ENCODE data around the gene ACOT13. TPM values are rescaled to one million over a fixed set of nuclear protein-coding genes. Genes with fewer than 3 reads are reported as not detected.
"Not testable (repeated sequence)": the region's sequence is repeated elsewhere in the genome, so short reads cannot be mapped to it uniquely, and the experiment has no call there.

ACOT13 gene
- total RNA-seq, 2 donors from 2014 or later: 39.6 to 63.6 TPM

DNA sequence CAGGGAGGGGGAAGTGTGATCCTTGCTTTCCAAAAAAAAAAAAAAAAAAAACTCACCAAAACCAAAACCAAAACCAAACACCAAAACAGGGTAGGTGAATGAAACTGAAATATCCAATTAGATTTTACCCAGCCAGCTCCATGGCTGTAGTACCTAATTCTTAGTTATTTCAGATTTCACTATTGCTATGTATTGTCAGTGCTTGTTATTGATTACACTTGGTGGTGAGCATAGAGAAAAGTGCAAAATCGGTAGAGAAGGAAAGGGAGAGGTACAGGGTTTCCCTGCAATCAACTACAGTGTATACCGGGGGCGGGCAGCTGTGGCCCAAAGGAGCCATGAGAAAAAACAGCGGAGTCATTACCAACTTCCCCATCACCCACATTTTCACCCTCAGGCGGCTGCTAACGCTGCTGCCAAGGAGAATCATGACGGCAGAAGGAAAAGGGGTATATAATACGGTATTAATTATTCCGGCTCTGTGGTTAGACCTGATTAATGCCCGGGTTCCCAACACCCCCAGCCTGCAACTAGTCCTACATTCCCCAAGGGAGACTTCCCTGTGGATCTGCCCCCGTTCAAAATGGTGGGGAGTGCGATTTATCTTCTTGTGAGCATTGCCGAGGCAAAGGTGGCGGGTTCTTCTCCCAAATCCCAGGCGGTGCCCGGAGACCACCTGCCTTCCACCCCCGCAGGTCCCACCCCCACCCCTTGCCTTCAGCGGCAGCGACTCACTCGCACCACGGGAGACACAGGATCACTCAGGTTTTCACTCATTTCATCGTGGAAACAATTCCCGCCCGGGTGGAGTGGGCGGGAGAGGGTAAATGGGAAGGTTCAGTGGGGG is 52.5 kb downstream of the ACOT13 start, which contains the start of gene C6orf62:
Gene C6orf62, minus strand, starts transcription at position 30 of the 847 bp plus-strand sequence. CDS start 486 bp downstream, outside the sequence.
- Histone ChIP-seq H3K9ac (ENCODE audit: low read depth in 2 of 2, low read length in 2 of 2) (peak within 1 kb of the TSS; percentile 98 to 99), H3K27ac (peak within 1 kb of the TSS; percentile 100), H3K9me3 (no peaks in the 10 kb centered on the region), H3K36me3 (no peaks in the 10 kb centered on the region), H3K4me1 (peaks cover 18% of the 10 kb centered on the region), H3K27me3 (no peaks in the 10 kb centered on the region), H3K4me3 (peak within 1 kb of the TSS; percentile 76)
- TF ChIP-seq, protein P1, sequence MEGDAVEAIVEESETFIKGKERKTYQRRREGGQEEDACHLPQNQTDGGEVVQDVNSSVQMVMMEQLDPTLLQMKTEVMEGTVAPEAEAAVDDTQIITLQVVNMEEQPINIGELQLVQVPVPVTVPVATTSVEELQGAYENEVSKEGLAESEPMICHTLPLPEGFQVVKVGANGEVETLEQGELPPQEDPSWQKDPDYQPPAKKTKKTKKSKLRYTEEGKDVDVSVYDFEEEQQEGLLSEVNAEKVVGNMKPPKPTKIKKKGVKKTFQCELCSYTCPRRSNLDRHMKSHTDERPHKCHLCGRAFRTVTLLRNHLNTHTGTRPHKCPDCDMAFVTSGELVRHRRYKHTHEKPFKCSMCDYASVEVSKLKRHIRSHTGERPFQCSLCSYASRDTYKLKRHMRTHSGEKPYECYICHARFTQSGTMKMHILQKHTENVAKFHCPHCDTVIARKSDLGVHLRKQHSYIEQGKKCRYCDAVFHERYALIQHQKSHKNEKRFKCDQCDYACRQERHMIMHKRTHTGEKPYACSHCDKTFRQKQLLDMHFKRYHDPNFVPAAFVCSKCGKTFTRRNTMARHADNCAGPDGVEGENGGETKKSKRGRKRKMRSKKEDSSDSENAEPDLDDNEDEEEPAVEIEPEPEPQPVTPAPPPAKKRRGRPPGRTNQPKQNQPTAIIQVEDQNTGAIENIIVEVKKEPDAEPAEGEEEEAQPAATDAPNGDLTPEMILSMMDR (IDR thresholded peaks at IDR 0.05): no peak
- DNase-seq: peak; percentile 53
- intact Hi-C loops (cut with DNase I): no loop called here

DNA sequence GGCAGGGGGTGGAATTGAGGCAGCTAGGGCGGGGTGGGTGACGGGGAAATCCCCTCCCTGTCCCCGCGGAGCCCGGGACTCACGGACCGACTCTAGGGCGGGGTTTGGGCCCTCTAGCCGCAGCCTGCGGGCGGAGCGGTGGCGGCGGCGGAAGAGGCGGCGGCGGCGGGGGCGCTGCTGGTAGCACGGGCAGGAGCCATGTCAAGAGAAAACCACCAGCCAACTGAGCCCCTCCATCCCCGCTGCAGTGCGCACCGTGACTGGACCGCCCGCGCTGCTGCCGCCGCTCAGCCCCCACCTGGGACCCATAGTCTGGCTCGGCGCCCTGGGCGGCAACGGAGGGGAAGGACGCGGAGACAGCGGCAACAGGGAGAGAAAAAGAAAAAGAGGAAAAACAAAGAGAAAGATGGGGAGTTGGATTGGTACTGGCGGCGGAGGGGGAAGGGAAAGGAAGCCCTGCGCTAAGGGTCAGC is 53.3 kb downstream of the ACOT13 start:
- intact Hi-C loops (cut with DNase I): no loop called here
- TF ChIP-seq, protein P1 (IDR thresholded peaks at IDR 0.05): no peak
- H3K4me1 ChIP-seq: peaks cover 14% of the 10 kb centered on the region
- no peaks in the 10 kb centered on the region for H3K9me3 ChIP-seq
- peak; percentile 61 for DNase-seq
- no peaks in the 10 kb centered on the region for H3K27me3 ChIP-seq
- H3K9ac ChIP-seq (ENCODE audit: low read depth in 2 of 2, low read length in 2 of 2): peak overlapping the region; percentile 98 to 99
- H3K36me3 ChIP-seq: no peaks in the 10 kb centered on the region
- peak overlapping the region; percentile 76 for H3K4me3 ChIP-seq
- peak overlapping the region; percentile 100 for H3K27ac ChIP-seq

DNA sequence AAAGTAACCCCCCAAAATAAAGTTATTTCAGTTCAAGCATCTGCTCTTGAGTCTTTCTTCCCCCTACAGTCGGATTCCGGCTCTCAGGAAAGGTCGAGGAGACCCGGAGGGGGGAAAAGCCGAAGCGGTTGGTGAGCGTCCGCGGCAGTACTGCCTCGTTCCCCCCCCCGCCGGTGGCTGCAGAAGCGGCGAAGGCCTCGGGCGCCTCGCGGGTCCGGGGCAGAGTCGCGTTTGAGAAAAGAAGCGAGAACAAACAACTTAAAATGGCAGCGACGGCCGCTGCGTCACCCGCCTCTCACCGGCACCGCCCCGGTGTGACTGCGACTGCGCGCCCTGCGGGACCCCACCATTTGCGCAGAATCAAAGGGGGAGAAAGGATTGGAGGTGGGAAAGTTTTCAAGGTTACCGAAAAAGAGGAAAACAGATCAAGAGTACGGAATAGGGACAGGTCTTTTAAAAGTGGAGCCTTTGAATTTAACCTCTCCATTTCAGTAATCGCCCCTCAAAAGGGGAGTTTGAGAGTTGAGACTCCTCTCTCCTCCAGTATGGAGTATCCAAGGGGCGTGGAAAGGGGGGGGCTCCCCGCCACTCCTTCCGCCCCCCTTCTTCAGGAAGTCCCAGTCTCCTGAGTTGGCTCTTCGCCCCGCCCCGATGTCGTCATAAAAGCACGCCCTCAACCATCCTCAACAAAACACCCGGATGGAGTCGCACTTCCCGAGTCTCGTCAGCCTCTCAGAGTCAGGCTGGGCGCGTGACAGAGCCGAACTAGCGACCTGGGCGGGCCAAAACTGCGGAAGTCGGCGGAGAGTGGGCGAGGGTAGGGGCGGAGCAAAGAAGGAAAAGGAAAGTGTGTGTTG is 54.0 kb downstream of the ACOT13 start:
- no peaks in the 10 kb centered on the region for H3K36me3 ChIP-seq
- intact Hi-C loops (cut with DNase I): no loop called here
- TF ChIP-seq, protein P1 (IDR thresholded peaks at IDR 0.05): no peak
- H3K4me1 ChIP-seq: peaks cover 11% of the 10 kb centered on the region
- no peaks in the 10 kb centered on the region for H3K9me3 ChIP-seq
- no peaks in the 10 kb centered on the region for H3K27me3 ChIP-seq
- peak overlapping the region; percentile 100 for H3K27ac ChIP-seq
- peak overlapping the region; percentile 76 for H3K4me3 ChIP-seq
- H3K9ac ChIP-seq (ENCODE audit: low read depth in 2 of 2, low read length in 2 of 2): peak overlapping the region; percentile 98 to 99
- DNase-seq: peak; percentile 100

GRCh38 chr6:24721461-24722215 is 54.8 kb downstream of the ACOT13 start:
- DNase-seq: peak; percentile 92
- Histone ChIP-seq H3K27me3 (no peaks in the 10 kb centered on the region), H3K9me3 (no peaks in the 10 kb centered on the region), H3K4me3 (peak overlapping the region; percentile 76), H3K36me3 (no peaks in the 10 kb centered on the region), H3K4me1 (peaks cover 3% of the 10 kb centered on the region), H3K9ac (ENCODE audit: low read depth in 2 of 2, low read length in 2 of 2) (peak overlapping the region; percentile 75 to 98), H3K27ac (peak overlapping the region; percentile 100)
- TF ChIP-seq, protein P1 (IDR thresholded peaks at IDR 0.05): no peak
- intact Hi-C loops (cut with DNase I): no loop called here

DNA sequence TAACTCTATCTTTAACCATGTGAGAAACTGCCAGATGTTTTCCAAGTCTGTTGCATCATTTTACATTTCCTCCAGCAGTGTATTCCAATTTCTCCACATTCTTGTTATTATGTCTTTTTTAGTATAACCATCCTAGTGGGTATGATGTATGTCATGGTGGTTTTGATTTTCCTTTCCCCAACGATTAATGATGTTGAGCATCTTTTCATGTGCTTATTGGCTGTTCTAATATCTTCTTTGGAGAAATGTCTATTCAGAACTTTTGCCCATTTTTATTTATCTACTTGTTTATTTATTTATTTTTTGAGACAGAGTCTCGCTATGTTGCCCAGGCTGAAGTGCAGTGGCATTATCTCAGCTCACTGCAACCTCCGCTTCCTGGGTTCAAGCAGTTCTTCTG is 56.4 kb downstream of the ACOT13 start:
- Histone ChIP-seq H3K9me3 (no peaks in the 10 kb centered on the region), H3K4me1 (no peaks in the 10 kb centered on the region), H3K36me3 (no peaks in the 10 kb centered on the region), H3K9ac (ENCODE audit: low read depth in 2 of 2, low read length in 2 of 2) (no peak overlapping the region), H3K4me3 (no peak overlapping the region), H3K27ac (no peak overlapping the region), H3K27me3 (no peaks in the 10 kb centered on the region)
- TF ChIP-seq, protein P1 (IDR thresholded peaks at IDR 0.05): no peak
- intact Hi-C loops (cut with DNase I): no loop called here
- DNase-seq: no peak

DNA sequence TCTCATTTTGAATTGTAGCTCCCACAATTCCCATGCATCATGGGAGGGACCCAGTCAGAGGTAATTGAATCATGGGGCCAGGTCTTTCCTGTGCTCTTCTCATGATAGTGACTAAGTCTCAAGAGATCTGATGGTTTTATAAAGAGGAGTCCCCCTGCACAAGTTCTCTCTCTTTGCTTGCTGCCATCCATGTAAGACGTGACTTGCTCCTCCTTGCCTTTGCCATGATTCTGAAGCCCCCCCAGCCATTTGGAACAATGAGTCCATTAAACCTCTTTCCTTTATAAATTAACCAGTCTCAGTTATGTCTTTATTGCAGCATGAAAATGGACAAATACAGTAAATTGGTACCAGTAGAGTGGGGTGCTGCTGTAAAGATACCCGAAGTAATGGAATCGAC is 63.8 kb downstream of the ACOT13 start:
- intact Hi-C loops (cut with DNase I): not testable (repeated sequence)

GRCh38 chr6:24731456-24732134 is 64.7 kb downstream of the ACOT13 start:
- not testable (repeated sequence) for H3K4me3 ChIP-seq

More for the DNA sequence above, 63.8 kb downstream of the ACOT13 start:
- H3K9ac ChIP-seq (ENCODE audit: low read depth in 2 of 2, low read length in 2 of 2); H3K27me3 ChIP-seq; DNase-seq; H3K4me3 ChIP-seq; H3K27ac ChIP-seq; H3K36me3 ChIP-seq; H3K4me1 ChIP-seq; H3K9me3 ChIP-seq: not testable (repeated sequence)

More at GRCh38 chr6:24731456-24732134, 64.7 kb downstream of the ACOT13 start:
- H3K27ac ChIP-seq; H3K36me3 ChIP-seq; H3K4me1 ChIP-seq; H3K27me3 ChIP-seq; H3K9ac ChIP-seq (ENCODE audit: low read depth in 2 of 2, low read length in 2 of 2); intact Hi-C loops (cut with DNase I); DNase-seq; H3K9me3 ChIP-seq: not testable (repeated sequence)

Data from colonic mucosa (tissue), 4 donors.